ENCODE data around the gene SNCAIP. TPM values are rescaled to one million over a fixed set of nuclear protein-coding genes. Genes with fewer than 3 reads are reported as not detected.

SNCAIP gene
- total and polyA plus RNA-seq, 9 of the 15 experiments (the other 6 are each of a cell fraction or from before 2014, with no cell fraction given) = 0.04 TPM; not detected in 8

DNA sequence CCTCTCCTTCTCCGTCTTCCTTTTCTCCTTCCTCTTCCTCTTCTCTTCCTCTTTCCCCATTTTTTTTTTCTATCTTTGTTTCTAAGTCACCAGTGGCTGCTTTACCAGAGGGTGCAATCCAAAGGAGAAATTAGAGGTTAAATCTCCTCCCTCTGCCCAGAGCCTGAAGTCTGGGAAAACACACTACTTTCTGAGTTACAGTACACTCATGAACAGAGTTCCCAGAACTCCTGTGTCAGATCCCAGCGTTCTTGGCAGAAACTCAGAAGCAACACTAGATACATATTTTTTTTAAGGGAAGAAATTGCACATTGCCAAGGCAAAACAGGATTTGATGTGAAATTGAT lies 189.0 kb downstream of the SNCAIP start:
- H3K4me2 ChIP-seq (ENCODE audit: insufficient read depth, low read length) = no peak overlapping the region
- H3K9me3 ChIP-seq (replicated peaks; ENCODE audit: control insufficient read depth, insufficient read depth, low read depth, low read length) = no peaks in the 10 kb centered on the region
- no peaks in the 10 kb centered on the region; a peak in 1 of 5 replicates for H3K27me3 ChIP-seq (ENCODE audit: control insufficient read depth in 2 of 2, insufficient read depth in 2 of 2, low read length in 2 of 2)
- ChIA-PET POLR2A (interaction anchor here (0.6 kb wide), 1 partner anchor 55 kb away, joined by 4 read pairs; no protein-coding TSS in a partner anchor), CTCF (ENCODE audit: low intra/inter-chr PET ratio) (interaction anchor here (0.6 to 2.4 kb wide), 3 partner anchors 407 to 1110 kb away, joined by 3 to 7 read pairs (median 6); no protein-coding TSS in a partner anchor)
- H3K9me1 ChIP-seq (ENCODE audit: control insufficient read depth, insufficient read depth, low read length) = no peaks in the 10 kb centered on the region
- no peak overlapping the region for H3K9ac ChIP-seq (ENCODE audit: insufficient read depth in 1 of 2, low read depth in 2 of 2, low read length in 2 of 2)
- 3% methylated on average over 2 of the region's 2 CpGs for WGBS (ENCODE audit: insufficient coverage, low coverage, missing lambda C conversion rate)
- H3K79me2 ChIP-seq (ENCODE audit: control insufficient read depth, insufficient read depth, low read length) = no peaks in the 10 kb centered on the region
- no peak overlapping the region for H3K4me3 ChIP-seq
- in situ Hi-C loops (cut with MboI) = loop anchor here (25.0 kb wide), 2 partner anchors 861 to 1111 kb away; no protein-coding TSS in a partner anchor
- intact Hi-C loops (cut with micrococcal nuclease) = loop anchor here (5.0 kb wide), 2 partner anchors 501 to 1111 kb away; no protein-coding TSS in a partner anchor
- FAIRE-seq = no peak
- no peaks in the 10 kb centered on the region for H3K36me3 ChIP-seq (ENCODE audit: control insufficient read depth, insufficient read depth, low read length)
- no peak for DNase-seq (ENCODE audit: extremely low read depth in 1 of 4, low spot score in 3 of 4)
- H2AFZ ChIP-seq (ENCODE audit: low read depth, low read length) = no peak overlapping the region
- H3K27ac ChIP-seq (ENCODE audit: extremely low read depth, low read depth, low read length) = no peak overlapping the region
- no peaks in the 10 kb centered on the region; the same call in 1 of the 2 replicates for H4K20me1 ChIP-seq (replicated peaks; ENCODE audit: control insufficient read depth, insufficient read depth, low read length)
- no peak for ATAC-seq
- BruUV-seq (replicated peaks) = no TSS peak
- H3K4me1 ChIP-seq (replicated peaks in 1 of 2; ENCODE audit: control insufficient read depth in 2 of 2, insufficient read depth in 2 of 2, low read length in 2 of 2) = no peaks in the 10 kb centered on the region
- TF ChIP-seq RNF2 (IDR thresholded peaks at IDR 0.05) (no peak), ZNF561 (CRISPR knock-in tag; conservative IDR thresholded peaks at IDR 0.05) (no peak), GABPA (tag; conservative IDR thresholded peaks at IDR 0.05; ENCODE audit: low read depth) (no peak), HNRNPH1 (optimal IDR thresholded peaks at IDR 0.05; ENCODE audit: low read depth, low read length) (no peak), CXXC5 (CRISPR knock-in tag; IDR thresholded peaks at IDR 0.05) (no peak), POLR2AphosphoS2 (IDR thresholded peaks at IDR 0.05; ENCODE audit: low read length) (no peak), RBFOX2 (IDR thresholded peaks at IDR 0.05; ENCODE audit: low read depth, low read length) (no peak), FOXJ2 (tag; IDR thresholded peaks at IDR 0.05) (no peak)
- TF ChIP-seq, protein P1, sequence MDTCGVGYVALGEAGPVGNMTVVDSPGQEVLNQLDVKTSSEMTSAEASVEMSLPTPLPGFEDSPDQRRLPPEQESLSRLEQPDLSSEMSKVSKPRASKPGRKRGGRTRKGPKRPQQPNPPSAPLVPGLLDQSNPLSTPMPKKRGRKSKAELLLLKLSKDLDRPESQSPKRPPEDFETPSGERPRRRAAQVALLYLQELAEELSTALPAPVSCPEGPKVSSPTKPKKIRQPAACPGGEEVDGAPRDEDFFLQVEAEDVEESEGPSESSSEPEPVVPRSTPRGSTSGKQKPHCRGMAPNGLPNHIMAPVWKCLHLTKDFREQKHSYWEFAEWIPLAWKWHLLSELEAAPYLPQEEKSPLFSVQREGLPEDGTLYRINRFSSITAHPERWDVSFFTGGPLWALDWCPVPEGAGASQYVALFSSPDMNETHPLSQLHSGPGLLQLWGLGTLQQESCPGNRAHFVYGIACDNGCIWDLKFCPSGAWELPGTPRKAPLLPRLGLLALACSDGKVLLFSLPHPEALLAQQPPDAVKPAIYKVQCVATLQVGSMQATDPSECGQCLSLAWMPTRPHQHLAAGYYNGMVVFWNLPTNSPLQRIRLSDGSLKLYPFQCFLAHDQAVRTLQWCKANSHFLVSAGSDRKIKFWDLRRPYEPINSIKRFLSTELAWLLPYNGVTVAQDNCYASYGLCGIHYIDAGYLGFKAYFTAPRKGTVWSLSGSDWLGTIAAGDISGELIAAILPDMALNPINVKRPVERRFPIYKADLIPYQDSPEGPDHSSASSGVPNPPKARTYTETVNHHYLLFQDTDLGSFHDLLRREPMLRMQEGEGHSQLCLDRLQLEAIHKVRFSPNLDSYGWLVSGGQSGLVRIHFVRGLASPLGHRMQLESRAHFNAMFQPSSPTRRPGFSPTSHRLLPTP (IDR thresholded peaks at IDR 0.05; ENCODE audit: borderline replicate concordance, extremely low read depth, insufficient read length) = no peak
- TF ChIP-seq, protein P2, sequence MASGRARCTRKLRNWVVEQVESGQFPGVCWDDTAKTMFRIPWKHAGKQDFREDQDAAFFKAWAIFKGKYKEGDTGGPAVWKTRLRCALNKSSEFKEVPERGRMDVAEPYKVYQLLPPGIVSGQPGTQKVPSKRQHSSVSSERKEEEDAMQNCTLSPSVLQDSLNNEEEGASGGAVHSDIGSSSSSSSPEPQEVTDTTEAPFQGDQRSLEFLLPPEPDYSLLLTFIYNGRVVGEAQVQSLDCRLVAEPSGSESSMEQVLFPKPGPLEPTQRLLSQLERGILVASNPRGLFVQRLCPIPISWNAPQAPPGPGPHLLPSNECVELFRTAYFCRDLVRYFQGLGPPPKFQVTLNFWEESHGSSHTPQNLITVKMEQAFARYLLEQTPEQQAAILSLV (tag; IDR thresholded peaks at IDR 0.05) = no peak
